Measurements from ENCODE around the gene GREB1L.
"Not testable (repeated sequence)": the region's sequence is repeated elsewhere in the genome, so short reads cannot be mapped to it uniquely, and the experiment has no call there.

The GREB1L gene

DNA sequence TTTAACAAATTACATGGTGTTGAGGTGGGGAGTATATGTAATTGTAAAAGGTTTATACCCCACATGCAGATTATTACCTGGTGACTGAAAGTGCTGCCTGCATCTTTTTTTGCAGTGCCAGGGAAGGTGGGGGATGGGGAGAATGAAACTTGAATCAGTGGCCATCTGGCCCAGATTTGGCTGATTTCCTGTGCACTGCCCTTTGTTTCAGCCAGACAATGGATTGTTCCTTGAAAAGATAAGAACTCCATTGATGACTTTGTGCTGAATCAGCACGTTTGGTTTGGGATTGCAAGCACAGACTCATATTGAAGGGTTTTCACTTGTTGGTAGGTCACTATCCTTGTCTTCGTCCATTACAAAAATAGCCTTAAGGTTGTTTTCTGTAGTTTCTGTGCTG is 20.9 kb downstream of the GREB1L start:
- in situ Hi-C loops (cut with MboI; ENCODE audit: low sequenced_read_pairs) = no loop called here

GRCh38 chr18:21264651-21265050 is 22.6 kb downstream of the GREB1L start:
- in situ Hi-C loops (cut with MboI; ENCODE audit: low sequenced_read_pairs) = no loop called here

GRCh38 chr18:21265971-21266673 is 24.1 kb downstream of the GREB1L start:
- in situ Hi-C loops (cut with MboI; ENCODE audit: low sequenced_read_pairs) = no loop called here

- in situ Hi-C loops (cut with MboI; ENCODE audit: low sequenced_read_pairs) = no loop called here
These were observed 25.4 kb downstream of the GREB1L start for GRCh38 chr18:21267400-21267799.

- in situ Hi-C loops (cut with MboI; ENCODE audit: low sequenced_read_pairs) = no loop called here
These were observed 27.3 kb downstream of the GREB1L start for GRCh38 chr18:21269349-21269748.

DNA sequence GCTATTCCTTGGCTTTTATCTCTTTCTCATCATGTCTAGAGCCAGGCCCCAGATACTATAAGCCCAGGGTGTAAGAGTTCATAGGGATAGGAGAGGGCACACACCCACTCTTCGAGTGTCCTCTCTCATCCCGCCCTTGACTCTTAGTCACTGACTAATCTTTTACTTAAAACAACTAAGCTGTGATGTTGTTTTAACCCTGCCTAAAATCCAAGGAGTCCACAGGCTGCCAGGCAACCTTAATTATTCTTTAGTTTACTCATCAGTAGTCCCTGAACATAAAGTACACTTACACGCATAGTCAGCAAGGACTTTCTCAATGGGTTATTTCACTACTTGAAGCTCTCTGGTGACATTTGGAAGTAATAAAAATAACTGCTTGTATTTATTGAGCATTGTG is 28.4 kb downstream of the GREB1L start:
- in situ Hi-C loops (cut with MboI; ENCODE audit: low sequenced_read_pairs) = no loop called here

DNA sequence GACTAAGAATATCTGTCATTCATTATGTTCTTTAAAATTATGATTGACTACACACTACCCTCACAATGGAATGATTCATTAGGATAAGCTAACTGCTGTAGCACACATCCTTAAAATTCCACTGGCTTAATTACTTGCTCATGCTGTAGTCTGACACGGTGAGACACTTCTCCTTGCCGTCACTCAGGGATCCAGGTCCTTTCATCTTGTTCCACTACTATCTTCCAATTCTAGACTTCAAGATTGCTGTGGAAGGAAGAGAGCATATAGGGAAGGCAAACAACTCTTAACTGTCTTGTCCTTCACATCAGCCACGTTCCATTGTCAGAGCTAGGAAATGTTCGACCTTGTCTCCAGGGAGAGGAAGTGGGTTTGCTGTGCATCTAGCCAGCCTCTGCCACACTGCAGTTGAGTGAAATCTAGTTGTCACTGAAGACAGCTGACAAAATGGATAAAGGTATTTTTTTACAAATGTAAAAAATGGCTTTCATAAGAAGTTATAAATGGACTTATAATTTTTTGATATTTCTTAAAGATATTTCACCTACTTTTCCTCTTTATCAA is 30.1 kb downstream of the GREB1L start:
- in situ Hi-C loops (cut with MboI; ENCODE audit: low sequenced_read_pairs) = no loop called here

DNA sequence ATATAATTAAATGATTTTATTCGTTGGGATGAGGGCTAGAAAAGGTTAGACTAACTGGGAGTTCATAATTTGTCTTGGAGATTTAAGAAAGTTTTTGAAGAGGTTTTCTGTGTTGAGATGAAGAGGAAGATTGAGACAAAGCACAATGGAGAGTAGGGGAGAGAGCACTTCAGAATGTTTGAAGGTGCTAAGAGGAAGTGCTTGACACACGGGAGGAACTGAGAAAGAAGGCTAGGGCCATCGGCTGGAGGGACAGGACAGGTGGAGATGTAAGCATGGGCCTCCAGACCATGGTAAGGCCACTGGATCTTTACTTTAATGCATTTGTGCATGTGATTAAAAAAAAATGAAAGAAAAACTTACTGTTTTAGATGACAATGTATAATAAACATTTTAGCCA is 31.5 kb downstream of the GREB1L start:
- in situ Hi-C loops (cut with MboI; ENCODE audit: low sequenced_read_pairs) = no loop called here

DNA sequence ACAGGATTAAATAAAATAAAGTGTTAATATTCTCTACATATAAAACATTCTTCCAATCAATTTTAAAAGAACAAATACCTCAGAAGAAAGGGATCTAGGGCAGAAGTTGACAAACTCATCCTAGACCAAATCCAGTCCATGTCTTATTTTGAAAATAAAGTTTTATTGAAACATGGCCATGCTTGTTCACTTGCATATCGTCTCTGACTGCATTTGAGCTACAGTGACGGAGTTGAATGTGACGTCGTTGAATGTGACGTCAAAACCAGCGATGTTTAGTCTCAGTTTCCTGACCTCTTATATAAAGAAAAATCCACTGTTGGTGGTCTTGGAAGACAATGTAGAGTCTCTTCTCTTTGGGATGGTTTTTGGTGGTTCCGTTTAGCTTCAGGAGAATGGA is 33.6 kb downstream of the GREB1L start:
- in situ Hi-C loops (cut with MboI; ENCODE audit: low sequenced_read_pairs) = no loop called here

DNA sequence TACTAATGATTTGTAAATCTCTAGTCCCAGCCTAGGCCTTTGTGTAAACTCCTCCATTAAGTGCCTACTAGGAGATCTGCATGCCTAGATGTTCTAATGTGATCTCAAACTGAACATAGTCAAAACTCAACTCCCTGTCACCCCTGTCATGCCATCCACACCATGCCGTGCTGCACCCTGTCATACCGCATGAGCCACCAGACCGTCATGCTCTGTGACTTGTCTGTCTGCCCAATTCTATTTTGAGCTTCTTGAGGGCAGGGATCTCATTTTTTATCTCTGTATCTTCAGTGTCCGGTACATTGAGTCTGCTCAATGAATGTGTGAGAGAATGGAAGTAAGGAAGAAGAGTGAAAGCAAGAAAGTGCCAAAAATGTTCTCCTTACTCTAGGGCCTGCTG is 35.5 kb downstream of the GREB1L start:
- in situ Hi-C loops (cut with MboI; ENCODE audit: low sequenced_read_pairs) = no loop called here

GRCh38 chr18:21278218-21278617 is 36.2 kb downstream of the GREB1L start:
- in situ Hi-C loops (cut with MboI; ENCODE audit: low sequenced_read_pairs) = not testable (repeated sequence)

GRCh38 chr18:21281603-21282002 is 39.6 kb downstream of the GREB1L start:
- in situ Hi-C loops (cut with MboI; ENCODE audit: low sequenced_read_pairs) = no loop called here

DNA sequence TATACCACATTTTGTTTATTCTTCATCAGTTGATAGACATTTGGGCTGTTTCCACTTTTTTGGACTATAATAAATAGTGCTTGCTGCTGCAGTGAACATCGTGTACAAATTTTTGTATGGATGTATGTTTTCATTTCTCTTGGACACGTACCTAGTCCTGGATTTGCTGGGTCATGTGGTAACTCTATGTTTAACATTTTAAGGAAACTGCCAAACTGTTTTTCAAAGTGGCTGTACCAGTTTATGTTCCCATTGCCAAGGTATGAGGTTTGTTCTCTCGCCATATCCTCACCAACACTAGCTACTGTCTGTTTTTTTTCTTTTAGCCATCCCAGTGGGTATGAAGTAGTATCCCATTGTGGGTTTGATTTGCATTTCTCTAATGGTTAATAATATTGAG is 42.5 kb downstream of the GREB1L start:
- in situ Hi-C loops (cut with MboI; ENCODE audit: low sequenced_read_pairs) = no loop called here

DNA sequence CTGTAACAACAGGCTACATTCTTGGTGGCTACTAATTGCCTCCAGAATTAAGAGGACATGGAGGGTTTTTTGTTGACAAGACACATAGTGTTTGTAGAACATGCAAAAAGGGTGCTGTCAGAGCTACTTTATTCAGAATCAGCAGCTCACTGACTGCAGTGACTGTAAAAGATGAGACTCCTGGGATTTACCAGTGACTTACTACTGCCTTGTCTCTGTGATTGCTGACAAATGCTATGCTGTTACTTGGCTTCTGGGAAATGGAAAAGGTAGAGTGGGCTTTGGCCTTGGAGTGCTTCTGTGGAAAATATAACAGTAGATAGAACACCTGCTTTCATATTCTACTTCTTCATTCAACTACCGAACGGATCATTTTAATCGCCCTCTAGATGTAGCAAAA is 47.8 kb downstream of the GREB1L start:
- in situ Hi-C loops (cut with MboI; ENCODE audit: low sequenced_read_pairs) = no loop called here

DNA sequence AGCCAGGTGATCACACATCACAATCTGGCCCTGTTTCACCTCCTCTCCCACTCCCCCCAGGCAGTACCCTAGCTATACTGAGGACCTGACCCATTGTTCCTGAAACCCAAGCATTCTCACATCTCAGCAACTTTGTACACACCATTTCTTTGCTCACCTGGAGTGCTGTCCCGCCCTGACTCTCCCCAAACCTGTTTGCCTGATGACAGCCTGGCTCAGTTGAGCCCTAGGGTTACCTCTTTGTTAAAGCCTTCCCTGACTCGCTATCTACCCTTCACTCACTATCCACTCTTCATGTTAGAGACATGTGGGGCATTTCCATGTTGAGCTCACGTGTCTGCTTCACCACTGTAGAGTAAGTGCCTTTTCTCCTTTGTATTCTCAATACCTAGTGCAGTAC is 49.1 kb downstream of the GREB1L start:
- in situ Hi-C loops (cut with MboI; ENCODE audit: low sequenced_read_pairs) = no loop called here

- in situ Hi-C loops (cut with MboI; ENCODE audit: low sequenced_read_pairs) = no loop called here
These were observed 51.4 kb downstream of the GREB1L start for GRCh38 chr18:21293479-21293878.

- in situ Hi-C loops (cut with MboI; ENCODE audit: low sequenced_read_pairs) = no loop called here
These were observed 53.1 kb downstream of the GREB1L start for GRCh38 chr18:21295101-21295500.

- in situ Hi-C loops (cut with MboI; ENCODE audit: low sequenced_read_pairs) = no loop called here
These were observed 54.0 kb downstream of the GREB1L start for GRCh38 chr18:21296045-21296444.

DNA sequence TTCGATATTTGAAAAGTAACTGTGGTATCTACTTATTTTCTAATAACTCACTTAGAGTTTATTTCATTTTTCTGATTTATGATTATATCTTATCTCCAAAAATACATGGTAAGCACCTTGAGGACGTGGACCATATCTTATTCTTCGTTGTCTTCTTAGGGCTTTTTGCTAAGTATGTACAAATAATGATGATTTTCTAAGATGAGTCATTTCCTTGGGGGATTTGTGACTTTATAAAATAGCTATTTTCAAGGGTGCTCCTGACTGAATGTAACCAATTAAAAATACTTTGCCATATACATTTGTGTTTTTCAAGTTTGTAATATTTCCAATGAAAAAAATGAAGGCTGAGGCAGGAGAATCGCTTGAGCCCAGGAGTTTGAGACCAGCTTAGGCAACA is 56.3 kb downstream of the GREB1L start:
- in situ Hi-C loops (cut with MboI; ENCODE audit: low sequenced_read_pairs) = no loop called here

GRCh38 chr18:21300035-21300907 is 58.2 kb downstream of the GREB1L start:
- in situ Hi-C loops (cut with MboI; ENCODE audit: low sequenced_read_pairs) = no loop called here

GRCh38 chr18:21300908-21301200 is 58.8 kb downstream of the GREB1L start:
- in situ Hi-C loops (cut with MboI; ENCODE audit: low sequenced_read_pairs) = no loop called here

- in situ Hi-C loops (cut with MboI; ENCODE audit: low sequenced_read_pairs) = no loop called here
These were observed 61.4 kb downstream of the GREB1L start for GRCh38 chr18:21303445-21303844.

Data from HL-60/S4 treated with phorbol 12-myristate 13-acetate at 8.2 ng/mL for 4 days and 3 days (cell line).